Ishikawa (cell line): Measurements from ENCODE around the gene HBP1.

Source experiments
- CEBPB ChIP-seq: IDR thresholded peaks from 2 replicates; pipeline ENCODE4 v1.6.1; 2012
- CREB1 ChIP-seq: IDR thresholded peaks from 2 replicates; pipeline ENCODE4 v1.6.1; 2012; ENCODE audit warnings: low read depth
- EGR1 ChIP-seq: IDR thresholded peaks from 2 replicates; pipeline ENCODE4 v1.6.1; 2012
- EP300 ChIP-seq: IDR thresholded peaks from 2 replicates; pipeline ENCODE4 v1.6.1; 2012; ENCODE audit warnings: borderline replicate concordance
- FOXM1 ChIP-seq: IDR thresholded peaks from 2 replicates; pipeline ENCODE4 v1.6.1; 2012; ENCODE audit warnings: low read depth, borderline replicate concordance
- NFIC ChIP-seq: IDR thresholded peaks from 2 replicates; pipeline ENCODE4 v1.6.1; 2012
- RAD21 ChIP-seq: IDR thresholded peaks from 2 replicates; pipeline ENCODE4 v1.6.1; 2012; ENCODE audit warnings: low read depth
- TCF12 ChIP-seq: IDR thresholded peaks from 2 replicates; pipeline ENCODE4 v1.6.1; 2012; ENCODE audit warnings: low read depth
- TEAD4 ChIP-seq: IDR thresholded peaks from 2 replicates; pipeline ENCODE4 v1.6.1; 2012
- YY1 ChIP-seq: IDR thresholded peaks from 2 replicates; pipeline ENCODE4 v1.6.1; 2012; ENCODE audit warnings: low read depth
- ZBTB7A ChIP-seq: IDR thresholded peaks from 2 replicates; pipeline ENCODE4 v1.6.1; 2012; ENCODE audit warnings: low read depth
- TF ChIP-seq, protein P1 (sequence below): IDR thresholded peaks from 2 replicates; pipeline ENCODE4 v1.6.1; 2012
- TF ChIP-seq, protein P2 (sequence below): IDR thresholded peaks from 2 replicates; pipeline ENCODE4 v1.6.1; 2012
- TF ChIP-seq, protein P3 (sequence below): IDR thresholded peaks from 2 replicates; pipeline ENCODE4 v1.6.1; 2012; ENCODE audit warnings: low read depth, mild to moderate bottlenecking

DNA sequence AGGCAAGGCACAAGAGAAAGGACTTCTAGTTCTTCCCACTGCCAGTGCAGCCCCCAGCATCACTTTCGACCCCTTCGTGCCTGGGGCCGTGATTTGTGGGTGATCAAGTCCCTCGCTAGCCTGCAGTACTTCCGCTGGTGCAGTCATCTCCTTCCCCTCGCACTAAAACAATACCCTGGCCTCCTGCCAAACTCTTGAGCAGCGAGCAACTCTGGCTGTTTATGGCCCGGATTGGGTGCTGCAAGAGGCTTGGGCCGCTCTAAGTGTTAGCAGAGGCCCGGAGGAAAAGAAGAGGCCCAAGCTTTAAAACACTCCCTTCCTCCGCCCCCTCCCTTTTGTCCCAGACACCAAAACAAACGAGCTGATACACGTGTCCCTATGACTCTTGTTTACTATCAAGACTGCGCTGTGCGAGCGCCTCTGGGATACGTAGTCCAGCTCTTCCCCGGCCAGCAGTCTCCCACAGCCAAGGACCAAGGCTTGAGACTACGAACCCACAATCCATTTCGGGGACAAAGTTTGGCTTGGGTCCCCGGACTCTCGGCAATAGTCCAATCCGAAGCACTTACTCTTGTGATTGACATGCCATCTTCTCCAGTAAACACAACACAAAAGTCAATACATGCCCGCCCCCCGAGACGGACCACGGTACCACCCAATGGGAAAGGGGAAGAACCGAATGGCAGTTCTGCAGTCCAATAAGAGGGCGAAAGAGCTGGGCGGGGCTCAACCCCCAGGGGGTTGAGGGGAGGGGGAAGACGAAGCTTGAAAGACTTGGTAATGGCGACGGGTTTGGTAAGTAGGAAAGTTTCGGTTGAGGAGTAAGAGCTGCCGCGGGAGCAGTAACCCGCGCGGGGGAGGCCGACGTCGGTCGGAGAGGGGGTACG is at the start of gene HBP1:
- TF ChIP-seq EGR1: peak; percentile 44; the same call in 1 of the 2 replicates
- TF ChIP-seq, protein P1, sequence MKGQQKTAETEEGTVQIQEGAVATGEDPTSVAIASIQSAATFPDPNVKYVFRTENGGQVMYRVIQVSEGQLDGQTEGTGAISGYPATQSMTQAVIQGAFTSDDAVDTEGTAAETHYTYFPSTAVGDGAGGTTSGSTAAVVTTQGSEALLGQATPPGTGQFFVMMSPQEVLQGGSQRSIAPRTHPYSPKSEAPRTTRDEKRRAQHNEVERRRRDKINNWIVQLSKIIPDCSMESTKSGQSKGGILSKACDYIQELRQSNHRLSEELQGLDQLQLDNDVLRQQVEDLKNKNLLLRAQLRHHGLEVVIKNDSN: peak; percentile 83
- TF ChIP-seq ZBTB7A: no peak
- TF ChIP-seq EP300: no peak; the same call in 1 of the 2 replicates
- peak; percentile 83 for TF ChIP-seq YY1
- TF ChIP-seq TCF12: peak; percentile 61
- TF ChIP-seq, protein P2, sequence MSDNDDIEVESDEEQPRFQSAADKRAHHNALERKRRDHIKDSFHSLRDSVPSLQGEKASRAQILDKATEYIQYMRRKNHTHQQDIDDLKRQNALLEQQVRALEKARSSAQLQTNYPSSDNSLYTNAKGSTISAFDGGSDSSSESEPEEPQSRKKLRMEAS: peak; percentile 99
- peak; percentile 39; the same call in 1 of the 2 replicates for TF ChIP-seq FOXM1
- no peak; the same call in 1 of the 2 replicates for TF ChIP-seq RAD21
- TF ChIP-seq TEAD4: no peak
- TF ChIP-seq NFIC: peak; percentile 91
- TF ChIP-seq, protein P3, sequence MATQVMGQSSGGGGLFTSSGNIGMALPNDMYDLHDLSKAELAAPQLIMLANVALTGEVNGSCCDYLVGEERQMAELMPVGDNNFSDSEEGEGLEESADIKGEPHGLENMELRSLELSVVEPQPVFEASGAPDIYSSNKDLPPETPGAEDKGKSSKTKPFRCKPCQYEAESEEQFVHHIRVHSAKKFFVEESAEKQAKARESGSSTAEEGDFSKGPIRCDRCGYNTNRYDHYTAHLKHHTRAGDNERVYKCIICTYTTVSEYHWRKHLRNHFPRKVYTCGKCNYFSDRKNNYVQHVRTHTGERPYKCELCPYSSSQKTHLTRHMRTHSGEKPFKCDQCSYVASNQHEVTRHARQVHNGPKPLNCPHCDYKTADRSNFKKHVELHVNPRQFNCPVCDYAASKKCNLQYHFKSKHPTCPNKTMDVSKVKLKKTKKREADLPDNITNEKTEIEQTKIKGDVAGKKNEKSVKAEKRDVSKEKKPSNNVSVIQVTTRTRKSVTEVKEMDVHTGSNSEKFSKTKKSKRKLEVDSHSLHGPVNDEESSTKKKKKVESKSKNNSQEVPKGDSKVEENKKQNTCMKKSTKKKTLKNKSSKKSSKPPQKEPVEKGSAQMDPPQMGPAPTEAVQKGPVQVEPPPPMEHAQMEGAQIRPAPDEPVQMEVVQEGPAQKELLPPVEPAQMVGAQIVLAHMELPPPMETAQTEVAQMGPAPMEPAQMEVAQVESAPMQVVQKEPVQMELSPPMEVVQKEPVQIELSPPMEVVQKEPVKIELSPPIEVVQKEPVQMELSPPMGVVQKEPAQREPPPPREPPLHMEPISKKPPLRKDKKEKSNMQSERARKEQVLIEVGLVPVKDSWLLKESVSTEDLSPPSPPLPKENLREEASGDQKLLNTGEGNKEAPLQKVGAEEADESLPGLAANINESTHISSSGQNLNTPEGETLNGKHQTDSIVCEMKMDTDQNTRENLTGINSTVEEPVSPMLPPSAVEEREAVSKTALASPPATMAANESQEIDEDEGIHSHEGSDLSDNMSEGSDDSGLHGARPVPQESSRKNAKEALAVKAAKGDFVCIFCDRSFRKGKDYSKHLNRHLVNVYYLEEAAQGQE: no peak
- TF ChIP-seq CEBPB: no peak
- TF ChIP-seq CREB1: peak; percentile 74
